Gastrocnemius medialis (tissue), 4 donors: Measurements from ENCODE around the gene CHSY1. TPM values are rescaled to one million over a fixed set of nuclear protein-coding genes. Genes with fewer than 3 reads are reported as not detected.

Experiments
- ATAC-seq, 2 donors: fragments of 150-250 bp; one replicate each; pipeline ENCODE4 v1.9.1; 2016
- DNase-seq, 2 donors: peaks; one replicate each; pipeline ENCODE4 v3.0.0-alpha.2; 2019
- H3K27ac ChIP-seq, 4 donors: fragments of 200-600 bp; sonication (generic); 1 replicate in 1 of 4; 2 replicates in 3 of 4; pipeline ENCODE4 v1.5.1; 2016 to 2018; ENCODE audit warnings: mild to moderate bottlenecking in 2 of 4, moderate library complexity in 1 of 4
- H3K27me3 ChIP-seq, 3 donors: fragments of 200-600 bp; sonication (generic) in 2 of 3; 1 replicate in 1 of 3; 2 replicates in 2 of 3; pipeline versions ENCODE4 v1.5.1 to v1.6.0; 2016 to 2019; ENCODE audit warnings: mild to moderate bottlenecking in 1 of 3, moderate library complexity in 1 of 3
- H3K36me3 ChIP-seq, 2 donors: fragments of 200-600 bp; sonication (generic) in 1 of 2; one replicate each; pipeline ENCODE4 v1.5.1; 2017 to 2018
- H3K4me1 ChIP-seq, 2 donors: fragments of 200-600 bp; sonication (generic) in 1 of 2; one replicate each; pipeline ENCODE4 v1.5.1; 2016 to 2017; ENCODE audit warnings: mild to moderate bottlenecking in 2 of 2
- H3K4me3 ChIP-seq, 4 donors: fragments of 200-600 bp; sonication (generic) in 3 of 4; 1 replicate in 1 of 4; 2 replicates in 3 of 4; pipeline ENCODE4 v1.5.1; 2016 to 2019; ENCODE audit warnings: mild to moderate bottlenecking in 2 of 4
- H3K9me3 ChIP-seq, 3 donors: fragments of 200-600 bp; sonication (generic) in 2 of 3; 1 replicate in 1 of 3; 2 replicates in 2 of 3; pipeline ENCODE4 v1.5.1; 2016 to 2019
- CTCF ChIP-seq, 5 experiments: fragments of 450-650 bp in 3 of 5; fragments of 200-600 bp in 2 of 5; sonication (generic) in 2 of 5; IDR thresholded peaks in 4 of 5; conservative IDR thresholded peaks in 1 of 5; 1 replicate in 4 of 5; 2 replicates in 1 of 5; pipeline ENCODE4 v1.5.1; 2016 to 2019; ENCODE audit warnings: antibody characterized with exemption in 5 of 5, mild to moderate bottlenecking in 3 of 5, moderate library complexity in 3 of 5
- POLR2A ChIP-seq, 2 donors: fragments of 450-650 bp; IDR thresholded peaks; one replicate each; pipeline ENCODE4 v1.6.1; 2017; ENCODE audit warnings: antibody characterized with exemption in 2 of 2, mild to moderate bottlenecking in 2 of 2, moderate library complexity in 2 of 2
- in situ Hi-C, 4 donors: fragments of 200-750 bp; cut with MboI; loops; one replicate each; pipeline versions ENCODE4 v1.15.0 to v1.8.0; 2017; ENCODE audit warnings: low sequenced_read_pairs in 4 of 4
- intact Hi-C: fragments of 100-400 bp; cut with DNase I; formaldehyde crosslinking; loops from one replicate; pipeline ENCODE4 v1.15.1; 2023; ENCODE audit warnings: low total_unique reads
- total RNA-seq, 4 donors: library from RNA; depleted of rRNA; stranded (reverse); fragments of >200 nt; gene quantifications; one replicate each; pipeline versions ENCODE4 v1.1.0 to v1.2.3, GENCODE V29; 2016

The CHSY1 gene
- total RNA-seq, 4 donors from 2014 or later: 4.6 to 8.3 (median 7.1) TPM

DNA sequence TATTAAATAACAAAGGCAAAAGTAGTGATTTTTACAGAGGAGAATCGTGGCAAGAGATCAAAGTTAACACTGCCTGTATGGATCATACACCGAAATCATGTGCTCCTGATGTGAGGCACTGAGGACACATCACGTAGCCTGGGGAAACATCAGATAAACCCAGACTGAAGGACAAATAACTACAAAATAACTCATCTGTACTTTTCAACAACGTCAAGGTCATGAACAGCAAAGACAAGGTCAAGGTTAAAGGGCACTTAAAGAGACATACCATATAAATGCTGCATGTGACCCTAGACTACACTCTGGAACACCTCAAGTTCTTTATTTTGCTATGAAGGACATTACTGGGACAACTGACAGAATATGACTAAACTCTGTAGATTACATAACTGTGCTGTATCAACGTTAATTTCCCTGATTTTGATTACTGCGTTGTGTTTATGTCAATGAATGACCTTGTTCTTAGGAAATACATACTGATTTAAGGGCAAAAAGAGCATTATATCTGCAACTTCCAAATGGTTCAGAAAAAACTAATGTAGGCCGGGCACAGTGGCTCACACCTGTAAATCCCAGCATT, 48.1 kb downstream of the CHSY1 start:
- no peak for ATAC-seq
- H3K27me3 ChIP-seq: no peaks in the 10 kb centered on the region
- no peaks in the 10 kb centered on the region for H3K36me3 ChIP-seq
- no peak overlapping the region for H3K4me3 ChIP-seq
- intact Hi-C loops (no loop called here), in situ Hi-C loops (no loop called here)
- H3K4me1 ChIP-seq: peaks cover 23 to 27% of the 10 kb centered on the region in 2 donors
- no peak overlapping the region for H3K27ac ChIP-seq
- DNase-seq: no peak
- no peaks in the 10 kb centered on the region for H3K9me3 ChIP-seq
- TF ChIP-seq CTCF (IDR thresholded peaks at IDR 0.05 in 4 of 5, conservative IDR thresholded peaks at IDR 0.05 in 1 of 5): no peak
- no peak for TF ChIP-seq POLR2A (IDR thresholded peaks at IDR 0.05)

DNA sequence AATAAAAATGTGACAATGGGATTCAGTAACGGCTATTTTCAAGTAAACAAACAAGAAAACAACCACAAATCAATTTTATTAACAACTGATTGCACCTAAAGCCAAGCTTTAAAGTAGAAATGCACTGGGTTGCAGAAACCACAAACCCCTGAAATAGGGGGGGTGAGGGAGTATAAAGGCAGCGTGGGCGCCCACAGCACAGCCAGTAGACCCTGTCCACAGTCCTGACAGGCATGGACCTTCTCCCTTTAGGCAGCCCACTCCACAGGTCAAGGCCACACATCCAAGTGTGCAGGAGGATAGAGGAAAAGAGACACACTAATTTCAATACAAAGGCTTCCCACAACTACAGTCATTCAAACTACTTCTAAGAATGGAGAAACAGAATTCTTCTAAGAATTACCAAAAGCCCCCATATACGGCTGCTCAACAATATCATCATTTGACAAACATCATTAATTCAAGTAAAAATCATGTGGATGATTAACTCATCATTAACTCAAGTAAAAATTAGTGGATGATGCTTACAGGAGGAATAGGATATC, 48.7 kb downstream of the CHSY1 start:
- Histone ChIP-seq H3K36me3 (no peaks in the 10 kb centered on the region), H3K4me3 (no peak overlapping the region), H3K27ac (no peak overlapping the region), H3K4me1 (peaks cover 29 to 33% of the 10 kb centered on the region in 2 donors), H3K27me3 (no peaks in the 10 kb centered on the region), H3K9me3 (no peaks in the 10 kb centered on the region)
- intact Hi-C loops (no loop called here), in situ Hi-C loops (no loop called here)
- TF ChIP-seq POLR2A (IDR thresholded peaks at IDR 0.05) (no peak), CTCF (IDR thresholded peaks at IDR 0.05 in 4 of 5, conservative IDR thresholded peaks at IDR 0.05 in 1 of 5) (no peak)
- DNase-seq: no peak
- ATAC-seq: no peak

GRCh38 chr15:101201411-101202174, 50.3 kb downstream of the CHSY1 start:
- no peaks in the 10 kb centered on the region for H3K27me3 ChIP-seq
- in situ Hi-C loops: no loop called here
- intact Hi-C loops: no loop called here
- ATAC-seq: peak; percentile 85 to 91
- H3K9me3 ChIP-seq: no peaks in the 10 kb centered on the region
- H3K27ac ChIP-seq: peak overlapping the region in 1 of 4 donors; percentile 44
- H3K4me3 ChIP-seq: no peak overlapping the region
- H3K36me3 ChIP-seq: no peaks in the 10 kb centered on the region
- H3K4me1 ChIP-seq: peaks cover 33 to 37% of the 10 kb centered on the region in 2 donors
- peak in 1 of 2 donors; percentile 25 for TF ChIP-seq POLR2A (IDR thresholded peaks at IDR 0.05)
- TF ChIP-seq CTCF (IDR thresholded peaks at IDR 0.05 in 4 of 5, conservative IDR thresholded peaks at IDR 0.05 in 1 of 5): no peak
- DNase-seq: peak; percentile 78 to 85

DNA sequence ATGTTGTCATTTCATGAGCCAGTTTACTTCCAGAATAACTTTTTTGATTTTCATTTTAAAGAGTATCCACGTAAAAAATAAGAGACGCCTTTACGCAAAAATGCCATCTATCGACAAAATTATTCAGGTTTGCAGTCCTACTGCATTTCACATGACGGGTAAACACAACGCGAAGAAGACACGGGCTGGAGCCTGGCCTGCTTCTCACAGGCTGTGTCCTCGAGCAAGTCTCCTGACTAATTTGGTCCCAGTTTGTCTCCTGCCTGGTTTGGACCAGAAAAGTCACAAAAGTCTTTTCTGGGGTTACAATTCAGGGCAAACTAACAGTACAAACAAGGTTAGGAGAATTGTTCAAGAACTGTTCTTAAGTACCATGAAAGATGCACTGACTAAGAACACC, 51.7 kb downstream of the CHSY1 start:
- no peaks in the 10 kb centered on the region for H3K9me3 ChIP-seq
- H3K4me1 ChIP-seq: peaks cover 33 to 38% of the 10 kb centered on the region in 2 donors
- no peak for TF ChIP-seq POLR2A (IDR thresholded peaks at IDR 0.05)
- TF ChIP-seq CTCF (IDR thresholded peaks at IDR 0.05 in 4 of 5, conservative IDR thresholded peaks at IDR 0.05 in 1 of 5): no peak
- intact Hi-C loops (no loop called here), in situ Hi-C loops (no loop called here)
- DNase-seq (no peak), ATAC-seq (no peak)
- no peaks in the 10 kb centered on the region for H3K36me3 ChIP-seq
- no peaks in the 10 kb centered on the region for H3K27me3 ChIP-seq
- peak overlapping the region in 3 of 4 donors; percentile 1 to 44 (median 7) for H3K27ac ChIP-seq
- no peak overlapping the region for H3K4me3 ChIP-seq
